GM11168 (cell line): ENCODE data around the gene ZNF485.
"Not testable (repeated sequence)": the region's sequence is repeated elsewhere in the genome, so short reads cannot be mapped to it uniquely, and the experiment has no call there.

Experiments
- in situ Hi-C: fragments of 300-500 bp; cut with MboI; formaldehyde crosslinking; loops from one replicate; pipeline ENCODE4 v1.12.0; 2022; ENCODE audit warnings: low sequenced_read_pairs; ENCODE audit not compliant: unreplicated experiment

Gene ZNF485

GRCh38 chr10:43601576-43601975 lies 4.7 kb upstream of the ZNF485 start:
- in situ Hi-C loops, result not testable (repeated sequence)

DNA sequence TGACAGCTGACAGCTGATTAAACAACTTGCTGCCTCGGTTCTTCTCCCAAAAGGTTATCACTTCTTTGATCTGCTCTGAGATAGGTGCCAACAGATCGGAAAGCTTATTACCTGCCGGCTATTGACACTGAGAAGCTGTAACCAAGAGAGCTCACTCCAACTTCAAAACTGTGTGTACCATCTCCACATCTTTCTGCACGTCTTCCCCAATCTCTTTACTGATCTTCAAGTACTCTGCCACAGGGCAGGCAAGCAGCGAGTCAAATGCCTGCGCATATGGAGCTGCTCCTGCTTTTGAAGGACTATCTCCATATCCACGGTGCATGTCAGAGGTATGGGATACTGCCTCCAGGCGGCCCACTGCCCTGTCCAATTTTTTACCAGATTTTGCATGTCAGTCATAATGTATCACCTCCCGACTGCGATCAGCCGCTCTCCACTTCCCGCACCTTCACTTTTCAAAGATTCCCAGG lies 352 bp upstream of the ZNF485 start:
- in situ Hi-C loops, result no loop called here

- in situ Hi-C loops, result no loop called here
These were observed 948 bp downstream of the ZNF485 start for GRCh38 chr10:43607199-43607573.

DNA sequence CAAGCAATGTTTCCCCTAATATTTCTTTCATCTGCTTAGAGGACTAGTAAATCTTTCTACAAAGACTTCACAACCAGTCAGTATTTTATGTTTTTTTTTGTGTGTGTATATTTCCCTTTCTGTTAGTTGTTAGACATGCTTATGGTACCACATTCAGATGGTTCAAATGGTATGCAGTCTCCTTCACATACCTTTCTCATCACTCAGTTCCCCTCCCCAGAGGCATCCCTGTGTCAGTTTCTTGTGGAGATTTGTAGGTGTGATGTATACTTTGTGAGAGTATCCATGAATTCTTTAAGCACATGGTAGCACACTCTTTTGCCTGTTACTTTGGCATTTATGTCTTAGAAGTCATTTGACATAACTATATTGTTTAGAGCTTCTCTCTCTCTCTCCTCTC lies 4.4 kb downstream of the ZNF485 start:
- in situ Hi-C loops, result no loop called here

GRCh38 chr10:43616697-43617370 lies 10.6 kb downstream of the ZNF485 start:
- in situ Hi-C loops, result no loop called here

DNA sequence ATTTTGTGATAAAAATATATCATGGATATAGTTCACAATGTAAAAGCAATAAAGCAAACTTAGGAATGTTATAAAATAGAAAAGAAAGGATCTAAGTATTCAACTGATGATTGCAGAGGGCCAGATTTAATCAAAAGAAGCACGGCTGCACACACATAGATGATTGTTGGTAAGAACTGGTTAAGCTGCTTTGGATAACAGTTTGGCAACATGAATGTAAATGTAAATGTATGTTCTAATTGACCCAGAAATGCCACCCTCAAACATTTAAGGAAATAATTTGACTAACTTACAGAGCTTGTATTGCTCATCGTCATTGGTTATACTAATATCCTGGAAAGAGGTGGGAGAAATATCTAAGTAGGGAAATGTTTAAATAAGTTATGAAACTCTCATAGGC lies 13.1 kb downstream of the ZNF485 start:
- in situ Hi-C loops, result no loop called here

DNA sequence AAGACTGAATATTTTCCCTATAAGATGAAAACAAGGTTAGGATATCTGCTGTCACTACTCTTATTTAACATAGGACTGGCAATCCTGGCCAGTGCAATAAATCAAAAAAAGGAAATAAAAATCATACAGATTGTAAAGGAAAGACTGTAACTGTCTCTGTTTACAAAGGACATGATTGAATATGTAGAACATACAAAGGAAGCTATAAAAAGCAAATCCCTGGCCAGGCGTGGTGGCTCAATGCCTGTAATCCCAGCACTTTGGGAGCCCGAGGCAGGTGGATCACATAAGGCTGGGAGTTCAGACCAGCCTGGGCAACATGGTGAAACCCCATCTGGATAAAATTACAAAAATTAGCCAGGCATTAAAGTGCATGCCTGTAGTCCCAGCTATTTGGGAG lies 15.8 kb downstream of the ZNF485 start:
- in situ Hi-C loops, result no loop called here

- in situ Hi-C loops, result no loop called here
These were observed 17.1 kb downstream of the ZNF485 start for GRCh38 chr10:43623351-43623750.

GRCh38 chr10:43627942-43628341 lies 21.7 kb downstream of the ZNF485 start:
- in situ Hi-C loops, result no loop called here

DNA sequence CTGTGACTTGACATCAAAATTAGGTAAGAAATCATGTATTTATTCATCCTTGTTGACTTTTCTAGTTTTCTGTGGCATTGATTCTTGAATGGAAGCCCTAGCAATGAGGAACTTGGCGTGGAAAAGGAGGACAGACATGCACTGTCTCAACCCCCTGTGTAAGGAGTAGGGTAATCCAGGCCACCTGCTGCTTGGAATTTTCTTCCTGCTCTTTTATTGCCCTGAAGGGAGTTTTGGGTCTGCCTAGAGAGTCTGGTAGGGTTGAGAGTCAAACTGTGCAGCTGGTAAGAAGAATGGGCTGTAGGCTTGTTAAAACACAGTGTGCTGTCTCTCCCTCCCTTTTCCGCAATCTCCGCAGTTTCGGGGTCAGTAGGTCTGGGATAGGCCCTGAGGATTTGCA lies 22.7 kb downstream of the ZNF485 start:
- in situ Hi-C loops, result no loop called here

GRCh38 chr10:43635816-43636215 lies 29.6 kb downstream of the ZNF485 start:
- in situ Hi-C loops, result not testable (repeated sequence)

DNA sequence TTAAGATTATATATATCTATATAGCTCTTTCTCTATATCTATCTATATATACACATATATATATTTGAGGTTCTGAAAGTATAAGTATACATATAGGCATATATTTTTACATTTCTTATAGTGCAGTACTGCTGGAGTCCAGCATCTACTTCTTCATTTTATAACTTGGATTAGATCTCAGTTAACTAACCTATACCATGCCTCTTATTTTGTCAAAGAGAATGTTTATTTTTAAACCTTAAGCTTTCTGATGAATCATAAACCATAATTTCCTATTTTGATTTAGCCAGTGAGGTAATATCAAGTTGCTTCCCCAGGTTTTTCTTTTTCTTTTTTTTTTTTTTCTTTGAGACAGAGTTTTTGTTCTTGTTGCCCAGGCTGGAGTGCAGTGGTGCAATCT lies 34.4 kb downstream of the ZNF485 start:
- in situ Hi-C loops, result no loop called here

- in situ Hi-C loops, result no loop called here
These were observed 38.0 kb downstream of the ZNF485 start for GRCh38 chr10:43644252-43644651.

GRCh38 chr10:43645866-43646265 lies 39.6 kb downstream of the ZNF485 start:
- in situ Hi-C loops, result no loop called here

DNA sequence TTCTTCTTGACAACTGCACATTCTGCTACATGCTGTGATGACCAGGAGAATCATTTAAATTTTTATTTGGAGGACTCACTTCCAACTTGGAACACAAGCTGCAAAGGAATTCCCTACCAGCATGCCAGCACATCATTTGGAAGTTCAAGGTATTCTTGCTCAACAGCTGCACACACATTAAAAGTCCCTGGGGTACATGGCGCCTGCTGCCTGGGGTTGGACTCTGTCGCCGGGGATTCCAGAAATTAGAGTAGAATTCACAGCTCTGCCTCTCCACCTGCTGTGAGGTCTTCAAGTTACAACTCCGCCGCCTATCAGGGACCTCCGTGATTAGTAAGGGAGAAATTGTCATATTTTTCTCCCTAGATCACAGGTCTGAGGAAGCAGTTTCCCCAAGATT lies 41.3 kb downstream of the ZNF485 start:
- in situ Hi-C loops, result no loop called here

GRCh38 chr10:43648095-43648397 lies 41.8 kb downstream of the ZNF485 start:
- in situ Hi-C loops, result no loop called here

DNA sequence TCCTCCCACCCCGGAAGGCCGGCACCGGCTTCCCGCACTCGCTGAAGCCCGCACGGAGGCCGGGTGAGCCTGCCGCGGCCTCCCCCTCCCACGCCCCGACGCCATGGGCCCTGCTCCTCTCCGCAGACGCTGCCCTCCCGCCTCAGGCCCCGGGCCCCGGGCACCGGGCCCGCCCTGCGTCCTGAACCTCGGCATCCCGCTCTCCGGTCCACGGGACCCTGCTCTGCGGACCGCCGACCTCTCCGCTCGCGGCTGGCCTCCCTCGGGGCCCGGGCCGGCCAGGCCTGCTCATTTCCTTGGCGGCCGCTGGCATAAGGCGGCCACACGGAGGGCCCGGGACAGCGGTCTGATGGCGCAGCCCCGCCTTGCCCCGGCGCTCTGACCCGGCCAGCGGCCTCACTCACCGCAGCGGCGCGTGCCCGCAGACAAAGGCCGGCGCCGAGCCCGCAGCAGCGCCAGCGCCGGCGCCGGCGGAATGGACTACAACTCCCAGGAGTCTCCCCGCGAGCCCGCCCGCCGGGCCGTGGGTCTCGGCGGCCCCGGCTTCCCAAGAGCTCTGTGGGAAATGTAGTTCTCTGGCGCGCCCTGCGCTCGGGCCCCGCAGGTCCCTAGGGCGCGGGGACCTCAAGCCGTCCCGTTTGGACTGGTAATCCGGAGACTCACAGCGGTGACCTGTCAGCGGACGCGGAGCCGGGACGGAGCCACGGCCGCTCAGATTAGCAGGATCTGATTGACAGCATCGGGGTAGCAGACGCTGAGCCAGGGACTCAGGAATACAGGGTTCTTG lies 42.4 kb downstream of the ZNF485 start, which contains the start of gene ZNF32:
Gene ZNF32, minus strand, starts transcription at position 484 of the 787 bp plus-strand sequence. CDS start 2,748 bp downstream, outside the sequence.
- in situ Hi-C loops, result no loop called here

- in situ Hi-C loops, result no loop called here
These were observed 42.9 kb downstream of the ZNF485 start for GRCh38 chr10:43649185-43649523.

- in situ Hi-C loops, result no loop called here
These were observed 47.5 kb downstream of the ZNF485 start for GRCh38 chr10:43653746-43654145.

DNA sequence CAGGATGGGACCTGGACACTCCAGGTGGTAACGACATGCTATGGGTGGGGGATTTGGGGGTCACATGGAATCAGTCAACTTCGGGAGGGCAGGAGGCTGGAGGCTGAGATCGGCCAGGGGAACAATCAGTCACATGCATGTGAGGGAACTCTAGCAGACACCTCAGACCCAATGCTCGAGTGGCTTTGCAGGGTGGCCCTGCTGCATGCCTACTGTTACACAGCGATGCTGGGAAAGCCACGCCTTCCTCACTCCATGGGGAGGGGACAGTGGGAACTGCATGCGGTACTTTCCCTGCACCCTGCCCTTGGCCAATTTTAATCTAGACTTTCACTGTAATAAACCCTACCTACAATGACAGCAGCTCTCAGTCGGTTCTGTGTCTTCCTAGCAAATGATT lies 49.1 kb downstream of the ZNF485 start:
- in situ Hi-C loops, result no loop called here

DNA sequence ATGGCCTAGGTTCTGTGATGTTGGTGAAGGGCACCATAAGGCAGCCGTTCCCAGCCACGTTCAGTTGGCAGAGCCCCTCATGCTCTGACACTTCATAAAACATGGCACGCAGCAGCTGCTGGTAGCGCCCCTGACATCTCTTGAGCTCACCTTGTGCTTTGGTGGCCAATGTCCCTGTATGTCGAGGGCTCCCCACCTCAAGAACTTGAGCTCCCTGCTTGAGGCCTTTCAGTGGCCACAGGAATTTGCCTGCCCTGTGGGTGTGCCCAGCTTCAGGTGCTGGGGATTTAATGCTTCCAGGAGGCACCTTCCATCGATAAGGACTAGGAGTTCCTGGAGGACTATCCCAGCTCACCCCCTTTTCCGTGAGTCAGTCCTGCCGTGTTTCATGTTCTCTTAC lies 52.0 kb downstream of the ZNF485 start:
- in situ Hi-C loops, result no loop called here

- in situ Hi-C loops, result no loop called here
These were observed 58.8 kb downstream of the ZNF485 start for GRCh38 chr10:43665054-43665453.
